ENCODE results near the gene SLC7A14. TPM values are rescaled to one million over a fixed set of nuclear protein-coding genes. Genes with fewer than 3 reads are reported as not detected.

The SLC7A14 gene
- total RNA-seq, 1 experiment from 2014 or later, result not detected

DNA sequence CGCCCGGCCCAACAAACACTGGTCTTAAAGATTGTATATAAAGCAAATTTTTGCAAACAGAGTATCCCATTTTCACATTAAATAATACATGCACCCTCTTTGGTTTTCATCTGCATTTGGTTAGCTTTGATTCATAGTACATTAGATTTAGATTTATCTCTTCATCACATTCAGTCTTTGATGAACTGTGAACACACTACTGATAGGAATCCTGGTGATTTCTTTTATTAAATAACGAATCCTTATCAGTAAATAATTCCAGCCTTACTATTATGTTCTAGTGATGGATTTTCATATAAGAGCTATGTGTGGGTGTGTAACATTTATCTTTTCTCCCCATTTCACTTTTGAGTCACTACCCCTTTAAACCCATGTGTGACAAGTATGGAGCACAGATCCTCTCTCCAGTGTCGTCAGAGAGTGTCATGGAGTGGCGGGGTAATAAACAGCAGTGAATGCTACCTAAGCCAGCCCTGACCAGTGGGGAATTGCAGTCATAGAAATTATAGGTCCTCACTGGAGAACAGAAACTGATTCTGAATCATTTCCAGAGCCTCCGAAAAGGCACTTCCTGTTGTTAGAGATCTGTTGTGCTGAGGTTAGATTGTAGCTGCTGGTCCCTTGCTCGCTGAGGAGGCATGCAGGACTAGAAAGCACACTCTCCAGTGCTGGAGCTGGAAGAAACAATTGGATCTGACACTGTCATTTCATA is 22.0 kb downstream of the SLC7A14 start:
- no peak for TF ChIP-seq EZH2 (IDR thresholded peaks at IDR 0.05; ENCODE audit: borderline replicate concordance, low read depth, low read length, poor library complexity, severe bottlenecking)
- TF ChIP-seq, protein P1, sequence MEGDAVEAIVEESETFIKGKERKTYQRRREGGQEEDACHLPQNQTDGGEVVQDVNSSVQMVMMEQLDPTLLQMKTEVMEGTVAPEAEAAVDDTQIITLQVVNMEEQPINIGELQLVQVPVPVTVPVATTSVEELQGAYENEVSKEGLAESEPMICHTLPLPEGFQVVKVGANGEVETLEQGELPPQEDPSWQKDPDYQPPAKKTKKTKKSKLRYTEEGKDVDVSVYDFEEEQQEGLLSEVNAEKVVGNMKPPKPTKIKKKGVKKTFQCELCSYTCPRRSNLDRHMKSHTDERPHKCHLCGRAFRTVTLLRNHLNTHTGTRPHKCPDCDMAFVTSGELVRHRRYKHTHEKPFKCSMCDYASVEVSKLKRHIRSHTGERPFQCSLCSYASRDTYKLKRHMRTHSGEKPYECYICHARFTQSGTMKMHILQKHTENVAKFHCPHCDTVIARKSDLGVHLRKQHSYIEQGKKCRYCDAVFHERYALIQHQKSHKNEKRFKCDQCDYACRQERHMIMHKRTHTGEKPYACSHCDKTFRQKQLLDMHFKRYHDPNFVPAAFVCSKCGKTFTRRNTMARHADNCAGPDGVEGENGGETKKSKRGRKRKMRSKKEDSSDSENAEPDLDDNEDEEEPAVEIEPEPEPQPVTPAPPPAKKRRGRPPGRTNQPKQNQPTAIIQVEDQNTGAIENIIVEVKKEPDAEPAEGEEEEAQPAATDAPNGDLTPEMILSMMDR (conservative IDR thresholded peaks at IDR 0.05; ENCODE audit: low read depth, low read length), result no peak
- Histone ChIP-seq H3K27ac (ENCODE audit: low read depth, low read length, poor library complexity, severe bottlenecking) (no peak overlapping the region), H3K27me3 (replicated peaks; ENCODE audit: insufficient read depth, low read depth, low read length, poor library complexity) (no peaks in the 10 kb centered on the region), H3K9me3 (ENCODE audit: low read depth, low read length, poor library complexity, severe bottlenecking) (no peaks in the 10 kb centered on the region), H3K36me3 (ENCODE audit: insufficient read depth, low read length, poor library complexity, severe bottlenecking) (no peaks in the 10 kb centered on the region), H3K4me1 (ENCODE audit: insufficient read depth, low read length, poor library complexity, severe bottlenecking) (no peaks in the 10 kb centered on the region), H3K4me3 (ENCODE audit: low read depth, low read length, poor library complexity, severe bottlenecking) (no peak overlapping the region)
- intact Hi-C loops (cut with micrococcal nuclease; ENCODE audit: unreplicated experiment), result no loop called here
- DNase-seq (ENCODE audit: low spot score), result no peak
- no TSS peak for BruUV-seq (replicated peaks)
- ChIA-PET POLR2A (ENCODE audit: low non-redundant PET) (interaction anchor here (0.6 kb wide), 1 partner anchor 420 kb away, joined by 8 read pairs; no protein-coding TSS in a partner anchor), CTCF (no interaction called here)

GRCh38 chr3:170562080-170562479 is 23.8 kb downstream of the SLC7A14 start:
- DNase-seq (ENCODE audit: low spot score), result no peak
- intact Hi-C loops (cut with micrococcal nuclease; ENCODE audit: unreplicated experiment), result no loop called here
- H3K4me1 ChIP-seq (ENCODE audit: insufficient read depth, low read length, poor library complexity, severe bottlenecking), result no peaks in the 10 kb centered on the region
- POLR2A ChIA-PET (ENCODE audit: low non-redundant PET), result no interaction called here
- no peak overlapping the region for H3K27ac ChIP-seq (ENCODE audit: low read depth, low read length, poor library complexity, severe bottlenecking)
- BruUV-seq (replicated peaks), result no TSS peak
- CTCF ChIA-PET, result no interaction called here
- no peaks in the 10 kb centered on the region for H3K36me3 ChIP-seq (ENCODE audit: insufficient read depth, low read length, poor library complexity, severe bottlenecking)
- no peak overlapping the region for H3K4me3 ChIP-seq (ENCODE audit: low read depth, low read length, poor library complexity, severe bottlenecking)
- TF ChIP-seq, protein P1 (conservative IDR thresholded peaks at IDR 0.05; ENCODE audit: low read depth, low read length), result no peak
- no peak for TF ChIP-seq EZH2 (IDR thresholded peaks at IDR 0.05; ENCODE audit: borderline replicate concordance, low read depth, low read length, poor library complexity, severe bottlenecking)
- no peaks in the 10 kb centered on the region for H3K9me3 ChIP-seq (ENCODE audit: low read depth, low read length, poor library complexity, severe bottlenecking)
- H3K27me3 ChIP-seq (replicated peaks; ENCODE audit: insufficient read depth, low read depth, low read length, poor library complexity), result no peaks in the 10 kb centered on the region

- H3K27ac ChIP-seq (ENCODE audit: low read depth, low read length, poor library complexity, severe bottlenecking), result no peak overlapping the region
- POLR2A ChIA-PET (ENCODE audit: low non-redundant PET), result no interaction called here
- intact Hi-C loops (cut with micrococcal nuclease; ENCODE audit: unreplicated experiment), result no loop called here
- no peak overlapping the region for H3K4me3 ChIP-seq (ENCODE audit: low read depth, low read length, poor library complexity, severe bottlenecking)
- DNase-seq (ENCODE audit: low spot score), result no peak
- H3K27me3 ChIP-seq (replicated peaks; ENCODE audit: insufficient read depth, low read depth, low read length, poor library complexity), result no peaks in the 10 kb centered on the region
- BruUV-seq (replicated peaks), result no TSS peak
- CTCF ChIA-PET, result no interaction called here
- H3K36me3 ChIP-seq (ENCODE audit: insufficient read depth, low read length, poor library complexity, severe bottlenecking), result no peaks in the 10 kb centered on the region
- no peaks in the 10 kb centered on the region for H3K4me1 ChIP-seq (ENCODE audit: insufficient read depth, low read length, poor library complexity, severe bottlenecking)
- H3K9me3 ChIP-seq (ENCODE audit: low read depth, low read length, poor library complexity, severe bottlenecking), result no peaks in the 10 kb centered on the region
- TF ChIP-seq, protein P1 (conservative IDR thresholded peaks at IDR 0.05; ENCODE audit: low read depth, low read length), result no peak
- TF ChIP-seq EZH2 (IDR thresholded peaks at IDR 0.05; ENCODE audit: borderline replicate concordance, low read depth, low read length, poor library complexity, severe bottlenecking), result no peak
Measured at GRCh38 chr3:170560717-170561382, 25.0 kb downstream of the SLC7A14 start.

Data from A673 (cell line).